ENCODE results near the gene AOAH. TPM values are rescaled to one million over a fixed set of nuclear protein-coding genes. Genes with fewer than 3 reads are reported as not detected.
"Not testable (repeated sequence)": the region's sequence is repeated elsewhere in the genome, so short reads cannot be mapped to it uniquely, and the experiment has no call there.

AOAH gene
- total and polyA plus RNA-seq, 2 donors (not counting 3 experiments of a cell fraction or from before 2014, with no cell fraction given): not detected

- intact Hi-C loops (cut with micrococcal nuclease); CTCF ChIA-PET; H3K4me1 ChIP-seq (ENCODE audit: control insufficient read depth, extremely low read depth, insufficient read depth, low read length); H3K27me3 ChIP-seq (ENCODE audit: control insufficient read depth in 2 of 2, insufficient read depth in 2 of 2, low read length in 2 of 2); FAIRE-seq; H3K36me3 ChIP-seq (ENCODE audit: control insufficient read depth in 2 of 2, extremely low read depth in 1 of 2, insufficient read depth in 2 of 2, low read length in 2 of 2); H3K9ac ChIP-seq (replicated peaks; ENCODE audit: extremely low read depth, insufficient read depth, low read length); BruUV-seq (replicated peaks); H3K9me1 ChIP-seq (replicated peaks; ENCODE audit: control insufficient read depth, extremely low read depth, insufficient read depth, low read length); H3K9me3 ChIP-seq (replicated peaks; ENCODE audit: control insufficient read depth, insufficient read depth, low read length); dilution Hi-C loops (cut with MboI; ENCODE audit: extremely low pct_ligation_motif_present, low sequenced_read_pairs); H4K20me1 ChIP-seq (replicated peaks; ENCODE audit: control insufficient read depth, extremely low read depth, insufficient read depth, low read length); DNase-seq (ENCODE audit: low read depth, low spot score); H3K79me2 ChIP-seq (ENCODE audit: control insufficient read depth, insufficient read depth, low read length); POLR2A ChIA-PET; H3K27ac ChIP-seq (ENCODE audit: insufficient read depth, low read depth, low read length); H3K4me2 ChIP-seq (ENCODE audit: insufficient read depth, low read length); H3K4me3 ChIP-seq (replicated peaks in 1 of 3; ENCODE audit: insufficient read depth in 1 of 3, low read depth in 1 of 3, low read length in 3 of 3); H2AFZ ChIP-seq (ENCODE audit: low read depth, low read length): not testable (repeated sequence)
Observed at GRCh38 chr7:36497176-36497575, 227.1 kb downstream of the AOAH start.

DNA sequence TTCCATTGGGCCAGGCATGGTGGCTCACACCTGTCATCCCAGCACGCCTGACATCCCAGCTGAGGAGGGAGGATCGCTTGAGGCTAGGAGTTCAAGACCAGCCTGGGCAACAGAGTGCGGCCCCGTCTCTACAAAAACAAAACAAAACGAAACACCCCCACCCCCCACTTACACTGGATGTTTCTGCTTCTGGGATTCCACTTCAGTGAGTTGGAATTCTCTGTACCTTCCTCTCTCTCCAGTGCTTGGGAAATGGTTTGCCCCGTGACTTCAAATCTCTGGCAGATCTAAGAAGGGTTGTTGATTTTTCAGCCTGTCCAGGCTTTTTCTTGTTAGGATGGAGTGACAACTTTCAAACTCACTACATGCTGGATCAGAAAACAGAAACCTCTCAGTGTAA is 227.7 kb downstream of the AOAH start:
- CTCF ChIA-PET: no interaction called here
- H3K4me2 ChIP-seq (ENCODE audit: insufficient read depth, low read length): no peak overlapping the region
- intact Hi-C loops (cut with micrococcal nuclease): no loop called here

More for the DNA sequence above, 227.7 kb downstream of the AOAH start:
- BruUV-seq (replicated peaks): no TSS peak
- H3K9me1 ChIP-seq (replicated peaks; ENCODE audit: control insufficient read depth, extremely low read depth, insufficient read depth, low read length): no peaks in the 10 kb centered on the region
- H2AFZ ChIP-seq (ENCODE audit: low read depth, low read length): no peak overlapping the region
- H3K9me3 ChIP-seq (replicated peaks; ENCODE audit: control insufficient read depth, insufficient read depth, low read length): no peaks in the 10 kb centered on the region
- TF ChIP-seq POLR2AphosphoS5 (IDR thresholded peaks at IDR 0.05; ENCODE audit: insufficient read depth, low read depth, low read length) (no peak), MAX (IDR thresholded peaks at IDR 0.05; ENCODE audit: insufficient read depth, insufficient read length) (no peak), EZH2 (IDR thresholded peaks at IDR 0.05; ENCODE audit: borderline replicate concordance, low read depth, low read length, severe bottlenecking) (no peak), GATA2 (IDR thresholded peaks at IDR 0.05; ENCODE audit: insufficient read depth, insufficient read length, low read depth, low read length) (no peak), FOS (IDR thresholded peaks at IDR 0.05; ENCODE audit: borderline replicate concordance, insufficient read depth, low read length) (no peak), MYC (IDR thresholded peaks at IDR 0.05; ENCODE audit: low read depth, low read length) (no peak), JUN (IDR thresholded peaks at IDR 0.05; ENCODE audit: borderline replicate concordance, insufficient read depth, insufficient read length, low read depth) (no peak), POLR2A (IDR thresholded peaks at IDR 0.05; ENCODE audit: low read depth, low read length) (no peak)
- TF ChIP-seq, protein P1, sequence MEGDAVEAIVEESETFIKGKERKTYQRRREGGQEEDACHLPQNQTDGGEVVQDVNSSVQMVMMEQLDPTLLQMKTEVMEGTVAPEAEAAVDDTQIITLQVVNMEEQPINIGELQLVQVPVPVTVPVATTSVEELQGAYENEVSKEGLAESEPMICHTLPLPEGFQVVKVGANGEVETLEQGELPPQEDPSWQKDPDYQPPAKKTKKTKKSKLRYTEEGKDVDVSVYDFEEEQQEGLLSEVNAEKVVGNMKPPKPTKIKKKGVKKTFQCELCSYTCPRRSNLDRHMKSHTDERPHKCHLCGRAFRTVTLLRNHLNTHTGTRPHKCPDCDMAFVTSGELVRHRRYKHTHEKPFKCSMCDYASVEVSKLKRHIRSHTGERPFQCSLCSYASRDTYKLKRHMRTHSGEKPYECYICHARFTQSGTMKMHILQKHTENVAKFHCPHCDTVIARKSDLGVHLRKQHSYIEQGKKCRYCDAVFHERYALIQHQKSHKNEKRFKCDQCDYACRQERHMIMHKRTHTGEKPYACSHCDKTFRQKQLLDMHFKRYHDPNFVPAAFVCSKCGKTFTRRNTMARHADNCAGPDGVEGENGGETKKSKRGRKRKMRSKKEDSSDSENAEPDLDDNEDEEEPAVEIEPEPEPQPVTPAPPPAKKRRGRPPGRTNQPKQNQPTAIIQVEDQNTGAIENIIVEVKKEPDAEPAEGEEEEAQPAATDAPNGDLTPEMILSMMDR (IDR thresholded peaks at IDR 0.05; ENCODE audit: extremely low read depth in 1 of 2, insufficient read depth in 1 of 2, low read depth in 1 of 2, low read length in 2 of 2): no peak
- H3K4me1 ChIP-seq (ENCODE audit: control insufficient read depth, extremely low read depth, insufficient read depth, low read length): no peaks in the 10 kb centered on the region
- H3K36me3 ChIP-seq (ENCODE audit: control insufficient read depth in 2 of 2, extremely low read depth in 1 of 2, insufficient read depth in 2 of 2, low read length in 2 of 2): no peaks in the 10 kb centered on the region
- H3K27ac ChIP-seq (ENCODE audit: insufficient read depth, low read depth, low read length): no peak overlapping the region
- no peak for DNase-seq (ENCODE audit: low read depth, low spot score)
- POLR2A ChIA-PET: no interaction called here
- FAIRE-seq: no peak
- no peak overlapping the region for H3K4me3 ChIP-seq (replicated peaks in 1 of 3; ENCODE audit: insufficient read depth in 1 of 3, low read depth in 1 of 3, low read length in 3 of 3)
- peaks cover 2 to 7% of the 10 kb centered on the region in 2 experiments for H3K27me3 ChIP-seq (ENCODE audit: control insufficient read depth in 2 of 2, insufficient read depth in 2 of 2, low read length in 2 of 2)
- dilution Hi-C loops (cut with MboI; ENCODE audit: extremely low pct_ligation_motif_present, low sequenced_read_pairs): no loop called here
- no peaks in the 10 kb centered on the region for H3K79me2 ChIP-seq (ENCODE audit: control insufficient read depth, insufficient read depth, low read length)
- no peak overlapping the region for H3K9ac ChIP-seq (replicated peaks; ENCODE audit: extremely low read depth, insufficient read depth, low read length)
- no peaks in the 10 kb centered on the region for H4K20me1 ChIP-seq (replicated peaks; ENCODE audit: control insufficient read depth, extremely low read depth, insufficient read depth, low read length)

Data from endothelial cell of umbilical vein (primary cell).